Spleen (tissue), 11 donors: ENCODE measurements around the gene SYCP2. TPM values are rescaled to one million over a fixed set of nuclear protein-coding genes. Genes with fewer than 3 reads are reported as not detected.
A peak's percentile ranks its signal among the peaks of the same experiment; 100 is the strongest.

Experiments used
- DNase-seq: peaks from one replicate; pipeline ENCODE4 v3.0.0-alpha.2; 2020
- H3K27ac ChIP-seq, 8 donors: fragments of 200-600 bp; sonication (generic) in 7 of 8; 1 replicate in 4 of 8; 2 replicates in 4 of 8; pipeline versions ENCODE4 v1.5.0 to v1.8.0; 2016 to 2021; ENCODE audit warnings: inconsistent platforms in 4 of 8, mild to moderate bottlenecking in 4 of 8, moderate library complexity in 1 of 8
- H3K27me3 ChIP-seq, 7 donors: fragments of 200-600 bp; sonication (generic) in 6 of 7; replicated peaks in 1 of 7; 1 replicate in 4 of 7; 2 replicates in 3 of 7; pipeline versions ENCODE4 v1.5.0 to v1.8.0; 2016 to 2021; ENCODE audit warnings: inconsistent platforms in 3 of 7, mild to moderate bottlenecking in 1 of 7
- H3K36me3 ChIP-seq, 6 donors: fragments of 200-600 bp; sonication (generic) in 5 of 6; 1 replicate in 4 of 6; 2 replicates in 2 of 6; pipeline versions ENCODE4 v1.5.0 to v1.8.0; 2016 to 2021; ENCODE audit warnings: inconsistent platforms in 2 of 6
- H3K4me1 ChIP-seq, 6 donors: fragments of 200-600 bp; sonication (generic) in 5 of 6; 1 replicate in 3 of 6; 2 replicates in 3 of 6; pipeline versions ENCODE4 v1.5.0 to v1.8.0; 2016 to 2021; ENCODE audit warnings: inconsistent platforms in 3 of 6
- H3K4me3 ChIP-seq, 8 donors: fragments of 200-600 bp; sonication (generic) in 7 of 8; 1 replicate in 4 of 8; 2 replicates in 4 of 8; pipeline versions ENCODE4 v1.5.0 to v1.8.0; 2016 to 2021; ENCODE audit warnings: inconsistent platforms in 4 of 8, mild to moderate bottlenecking in 4 of 8, moderate library complexity in 2 of 8
- H3K9me3 ChIP-seq, 8 donors: fragments of 200-600 bp; sonication (generic) in 7 of 8; 1 replicate in 4 of 8; 2 replicates in 4 of 8; pipeline versions ENCODE4 v1.5.0 to v1.8.0; 2016 to 2021; ENCODE audit warnings: inconsistent platforms in 4 of 8
- CTCF ChIP-seq, 11 experiments: fragments of 200-600 bp in 7 of 11; fragments of 450-650 bp in 4 of 11; sonication (generic) in 4 of 11; IDR thresholded peaks in 8 of 11; conservative IDR thresholded peaks in 3 of 11; 1 replicate in 7 of 11; 2 replicates in 4 of 11; pipeline versions ENCODE4 v1.4.0 to v1.8.0; 2016 to 2021; ENCODE audit warnings: antibody characterized with exemption in 11 of 11, inconsistent platforms in 4 of 11, mild to moderate bottlenecking in 1 of 11
- POLR2A ChIP-seq, 3 donors: fragments of 450-650 bp; IDR thresholded peaks; one replicate each; pipeline ENCODE4 v1.5.1; 2017; ENCODE audit warnings: antibody characterized with exemption in 3 of 3, mild to moderate bottlenecking in 1 of 3
- POLR2AphosphoS5 ChIP-seq, 3 donors: sonication (generic); formaldehyde crosslinking; IDR thresholded peaks; one replicate each; pipeline ENCODE4 v1.5.1; 2017; ENCODE audit warnings: antibody characterized with exemption in 3 of 3
- WGBS, 5 donors: extraction: QIAGEN DNeasy Blood & Tissue Kit in 3 of 5; methylation state at CpG; one replicate each; pipeline versions ENCODE4 v1.1.5 to v1.1.7; 2013 to 2018; 5-methylcytosine and 5-hydroxymethylcytosine counted together
- intact Hi-C: fragments of 100-400 bp; cut with DNase I; formaldehyde crosslinking; loops from one replicate; pipeline ENCODE4 v1.15.0; 2023; ENCODE audit warnings: low total_unique reads
- polyA plus RNA-seq, 3 donors: library from polyadenylated mRNA; stranded (reverse); fragments of 200-250 nt; gene quantifications; one replicate each; pipeline ENCODE4 v1.2.1, GENCODE V29; 2013
- total RNA-seq, 7 donors: library from RNA; depleted of rRNA in 3 of 7; stranded (reverse); fragments of >200 nt in 3 of 7; fragmentation: NEBNext Ultra II Directional in 4 of 7; extraction: Animal tissue kit (Norgen Biotek cat#: 25700) in 4 of 7; gene quantifications; one replicate each; pipeline versions ENCODE4 v1.1.0 to v1.2.1, GENCODE V29; 2016 to 2021
- donor health status: healthy with polysubstance abuse.
- donor health status: DM: no; HTN: no; CAD: no; lungs with moderate emphysema.
- donor health status: DM: no; HTN: no; CAD: no.
- donor health status: Bipolar disorder and iron deficiency.
- donor health status: healthy.
- donor health status: DM: no; HTN: no; CAD: no.
- donor health status: DM: yes; HTN: yes; CAD: no.

The SYCP2 gene
- total and polyA plus RNA-seq, 10 donors: 1.5 to 9.1 (median 4.9) TPM

- H3K4me1 ChIP-seq: no peaks in the 10 kb centered on the region
- WGBS, 5 donors: 63 to 92% (median 81%) methylated on average over 12 of the region's 12 CpGs
- H3K36me3 ChIP-seq: no peaks in the 10 kb centered on the region
- DNase-seq: no peak
- TF ChIP-seq CTCF (IDR thresholded peaks at IDR 0.05 in 8 of 11, conservative IDR thresholded peaks at IDR 0.05 in 3 of 11) (no peak), POLR2A (IDR thresholded peaks at IDR 0.05) (no peak), POLR2AphosphoS5 (IDR thresholded peaks at IDR 0.05) (no peak)
- no peaks in the 10 kb centered on the region for H3K27me3 ChIP-seq
- H3K9me3 ChIP-seq: no peaks in the 10 kb centered on the region
- H3K4me3 ChIP-seq: no peak overlapping the region
- H3K27ac ChIP-seq: peak overlapping the region in 4 of 8 donors; percentile 38 to 51 (median 42)
- intact Hi-C loops: no loop called here
Observed at GRCh38 chr20:59972037-59972801, 38.8 kb upstream of the SYCP2 start.

DNA sequence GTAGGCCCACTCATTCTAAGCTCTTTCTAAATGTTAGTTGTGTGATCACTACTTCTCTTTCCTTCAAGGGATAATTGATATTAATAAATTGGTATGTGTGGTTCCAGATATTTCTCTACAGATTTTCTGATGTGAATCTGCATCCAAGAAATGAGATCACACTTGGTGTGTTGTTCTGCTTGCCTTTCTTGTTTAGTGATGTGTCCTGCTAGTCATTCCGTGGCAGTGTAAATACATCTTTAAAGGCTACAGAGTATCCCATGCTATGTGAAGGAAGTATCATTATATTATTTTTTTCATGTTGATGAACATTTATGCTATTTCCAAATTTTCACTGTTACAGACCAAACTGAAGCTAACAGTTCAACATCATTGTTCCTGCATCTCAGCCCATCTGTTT is 38.0 kb upstream of the SYCP2 start:
- peak overlapping the region in 1 of 8 donors; percentile 51 for H3K27ac ChIP-seq
- no peak for DNase-seq
- no peaks in the 10 kb centered on the region for H3K36me3 ChIP-seq
- H3K27me3 ChIP-seq: no peaks in the 10 kb centered on the region
- H3K9me3 ChIP-seq: no peaks in the 10 kb centered on the region
- intact Hi-C loops: no loop called here
- 84 to 95% (median 90%) methylated on average over 1 of the region's 1 CpG for WGBS, 5 donors
- H3K4me3 ChIP-seq: no peak overlapping the region
- H3K4me1 ChIP-seq: no peaks in the 10 kb centered on the region
- no peak for TF ChIP-seq POLR2AphosphoS5 (IDR thresholded peaks at IDR 0.05)
- TF ChIP-seq POLR2A (IDR thresholded peaks at IDR 0.05): no peak

DNA sequence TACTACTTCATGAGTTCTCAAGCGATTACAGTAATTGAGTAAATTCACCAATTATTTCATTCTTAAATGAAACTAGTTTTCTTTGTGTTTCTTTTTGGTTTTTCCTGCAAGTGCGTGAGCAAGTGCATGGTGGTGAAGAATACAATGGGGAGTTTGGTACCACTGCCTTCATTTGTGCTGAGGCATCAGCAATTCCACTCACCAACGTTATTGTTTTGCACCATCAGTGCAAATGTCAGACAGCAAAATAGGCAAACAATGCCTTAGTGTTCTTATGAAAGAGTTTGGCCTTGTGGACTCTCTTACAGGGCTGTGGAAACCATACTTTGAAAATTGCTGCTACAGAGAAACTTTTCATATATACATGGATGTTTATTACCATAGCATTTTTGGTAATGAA is 33.0 kb upstream of the SYCP2 start:
- intact Hi-C loops: loop anchor here (10.0 kb wide), 1 partner anchor 298 kb away; no protein-coding TSS in a partner anchor
- no peak overlapping the region for H3K27ac ChIP-seq
- H3K27me3 ChIP-seq: no peaks in the 10 kb centered on the region
- H3K36me3 ChIP-seq: no peaks in the 10 kb centered on the region
- no peak overlapping the region for H3K4me3 ChIP-seq
- DNase-seq: no peak
- H3K4me1 ChIP-seq: no peaks in the 10 kb centered on the region
- H3K9me3 ChIP-seq: no peaks in the 10 kb centered on the region
- TF ChIP-seq POLR2AphosphoS5 (IDR thresholded peaks at IDR 0.05) (no peak), POLR2A (IDR thresholded peaks at IDR 0.05) (no peak), CTCF (IDR thresholded peaks at IDR 0.05 in 8 of 11, conservative IDR thresholded peaks at IDR 0.05 in 3 of 11) (no peak)
- 82 to 91% (median 86%) methylated on average over 3 of the region's 3 CpGs for WGBS, 5 donors

DNA sequence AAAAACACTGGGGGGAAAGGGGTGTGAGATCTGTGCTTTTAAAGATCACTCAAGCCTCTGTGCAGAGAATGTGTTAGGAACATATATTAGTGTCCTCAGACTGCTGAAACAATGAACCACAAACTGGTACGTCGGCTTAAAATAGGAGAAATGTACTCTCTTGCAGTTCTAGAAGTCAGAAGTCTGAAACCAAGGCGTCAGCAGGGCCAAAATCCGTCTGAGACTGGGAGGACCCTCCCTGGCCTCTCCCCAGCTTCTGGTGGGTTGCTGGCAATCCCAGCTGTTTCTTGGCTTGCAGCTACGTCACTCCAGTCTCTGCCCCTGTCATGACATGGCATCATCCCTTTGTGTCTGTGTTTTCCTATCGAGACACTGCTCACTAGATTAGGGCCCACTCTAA is 28.7 kb upstream of the SYCP2 start:
- DNase-seq: no peak
- Histone ChIP-seq H3K9me3 (no peaks in the 10 kb centered on the region), H3K27me3 (no peaks in the 10 kb centered on the region), H3K27ac (no peak overlapping the region), H3K4me3 (no peak overlapping the region), H3K36me3 (peaks cover 0 to 17% (median 0%) of the 10 kb centered on the region in 6 donors), H3K4me1 (no peaks in the 10 kb centered on the region)
- no peak for TF ChIP-seq POLR2AphosphoS5 (IDR thresholded peaks at IDR 0.05)
- TF ChIP-seq POLR2A (IDR thresholded peaks at IDR 0.05): no peak
- no peak for TF ChIP-seq CTCF (IDR thresholded peaks at IDR 0.05 in 8 of 11, conservative IDR thresholded peaks at IDR 0.05 in 3 of 11)
- intact Hi-C loops: loop anchor here (10.0 kb wide), 1 partner anchor 303 kb away; no protein-coding TSS in a partner anchor
- WGBS, 5 donors: 73 to 94% (median 89%) methylated on average over 6 of the region's 6 CpGs
